DND-41 (cell line): ENCODE data around the gene ATP6V0A1.
"Not testable (repeated sequence)": the region's sequence is repeated elsewhere in the genome, so short reads cannot be mapped to it uniquely, and the experiment has no call there.

Source experiments
- ATAC-seq: fragments of 200-7000 bp; cut with Tn5 transposase; 3 replicates; pipeline ENCODE4 v1.9.1; 2021; ENCODE audit warnings: low read depth; ENCODE audit not compliant: insufficient read depth
- DNase-seq: peaks from one replicate; pipeline ENCODE4 v3.0.0-alpha.2; 2020
- H2AFZ ChIP-seq: 2 replicates; pipeline ENCODE4 v1.6.0; 2012; ENCODE audit warnings: low read depth, low read length
- H3K27ac ChIP-seq: 2 replicates; pipeline ENCODE4 v1.5.1; 2012; ENCODE audit warnings: low read length, inconsistent platforms
- H3K27me3 ChIP-seq: fragments of 200-600 bp; sonication (generic); 2 replicates; pipeline ENCODE4 v1.6.0; 2012; ENCODE audit warnings: low read length, mild to moderate bottlenecking, inconsistent platforms; ENCODE audit not compliant: insufficient read depth, poor library complexity
- H3K36me3 ChIP-seq: 2 replicates; pipeline ENCODE4 v1.5.1; 2012; ENCODE audit warnings: low read length, inconsistent platforms; ENCODE audit not compliant: insufficient read depth
- H3K4me1 ChIP-seq: 2 replicates; pipeline ENCODE4 v1.5.1; 2012; ENCODE audit warnings: mild to moderate bottlenecking, low read length; ENCODE audit not compliant: insufficient read depth
- H3K4me2 ChIP-seq: 2 replicates; pipeline ENCODE4 v1.6.0; 2012; ENCODE audit warnings: mild to moderate bottlenecking, moderate library complexity, low read length, inconsistent platforms; ENCODE audit not compliant: insufficient read depth
- H3K4me3 ChIP-seq, 2 experiments: fragments of 200-600 bp in 1 of 2; shearing (Covaris generic) in 1 of 2; 2 replicates each; pipeline ENCODE4 v1.5.1; 2012 to 2016; ENCODE audit warnings: inconsistent platforms in 2 of 2, low read length in 2 of 2, mild to moderate bottlenecking in 2 of 2, low read depth in 1 of 2, moderate library complexity in 1 of 2
- H3K79me2 ChIP-seq: 2 replicates; pipeline ENCODE4 v1.6.0; 2012; ENCODE audit warnings: low read length, inconsistent platforms; ENCODE audit not compliant: insufficient read depth
- H3K9ac ChIP-seq: 2 replicates; pipeline ENCODE4 v1.6.0; 2012; ENCODE audit warnings: low read depth, mild to moderate bottlenecking, inconsistent platforms, low read length, moderate library complexity
- H3K9me3 ChIP-seq: 2 replicates; pipeline ENCODE4 v1.5.1; 2012; ENCODE audit warnings: low read length, moderate library complexity, mild to moderate bottlenecking, inconsistent platforms; ENCODE audit not compliant: insufficient read depth, severe bottlenecking
- H4K20me1 ChIP-seq: 2 replicates; pipeline ENCODE4 v1.6.0; 2012; ENCODE audit warnings: low read length; ENCODE audit not compliant: insufficient read depth
- CTCF ChIP-seq: IDR thresholded peaks from 2 replicates; pipeline ENCODE4 v1.5.1; 2012; ENCODE audit warnings: borderline replicate concordance, low read length, moderate library complexity, mild to moderate bottlenecking; ENCODE audit not compliant: poor library complexity, severe bottlenecking; ENCODE audit errors: extremely low read depth
- EZH2 ChIP-seq: IDR thresholded peaks from 3 replicates; pipeline ENCODE4 v1.6.1; 2012; ENCODE audit warnings: borderline replicate concordance, low read depth, mild to moderate bottlenecking, moderate library complexity, low read length, inconsistent platforms; ENCODE audit not compliant: severe bottlenecking

The ATP6V0A1 gene

GRCh38 chr17:42453439-42453838 lies 5.2 kb upstream of the ATP6V0A1 start:
- no peak for DNase-seq
- no peaks in the 10 kb centered on the region for H3K36me3 ChIP-seq

GRCh38 chr17:42454987-42455386 lies 3.7 kb upstream of the ATP6V0A1 start:
- not testable (repeated sequence) for H3K27me3 ChIP-seq, H3K27ac ChIP-seq, H3K4me3 ChIP-seq, H3K9me3 ChIP-seq, H2AFZ ChIP-seq, DNase-seq, H3K36me3 ChIP-seq, H3K9ac ChIP-seq, H3K79me2 ChIP-seq, ATAC-seq, H4K20me1 ChIP-seq, H3K4me2 ChIP-seq
- H3K4me1 ChIP-seq: peaks cover 39% of the 10 kb centered on the region

More at GRCh38 chr17:42453439-42453838, 5.2 kb upstream of the ATP6V0A1 start:
- Histone ChIP-seq H3K4me1 (peaks cover 27% of the 10 kb centered on the region), H3K9ac (no peak overlapping the region), H3K79me2 (no peaks in the 10 kb centered on the region), H3K4me3 (no peak overlapping the region), H3K27ac (no peak overlapping the region), H3K4me2 (no peak overlapping the region), H4K20me1 (peaks cover 7% of the 10 kb centered on the region; the same call in 1 of the 2 replicates), H3K27me3 (no peaks in the 10 kb centered on the region), H2AFZ (no peak overlapping the region), H3K9me3 (no peaks in the 10 kb centered on the region)
- TF ChIP-seq EZH2 (no peak), CTCF (no peak)
- no peak for ATAC-seq

- Histone ChIP-seq H3K27me3 (peaks cover 15% of the 10 kb centered on the region), H2AFZ (no peak overlapping the region), H3K4me2 (peak overlapping the region; percentile 23; the same call in 1 of the 2 replicates), H3K9me3 (no peaks in the 10 kb centered on the region), H3K36me3 (no peaks in the 10 kb centered on the region), H3K9ac (no peak overlapping the region), H3K4me3 (no peak overlapping the region), H3K79me2 (no peaks in the 10 kb centered on the region), H4K20me1 (peaks cover 7% of the 10 kb centered on the region; the same call in 1 of the 2 replicates), H3K4me1 (peaks cover 44% of the 10 kb centered on the region), H3K27ac (no peak overlapping the region)
- TF ChIP-seq EZH2 (no peak), CTCF (no peak)
- DNase-seq (peak; percentile 54), ATAC-seq (peak; percentile 83)
Observed at GRCh38 chr17:42456223-42457106, 2.2 kb upstream of the ATP6V0A1 start.

- TF ChIP-seq EZH2 (no peak), CTCF (no peak)
- DNase-seq: no peak
- H3K27me3 ChIP-seq: peaks cover 15% of the 10 kb centered on the region
- H3K9me3 ChIP-seq: no peaks in the 10 kb centered on the region
- H4K20me1 ChIP-seq: peaks cover 7% of the 10 kb centered on the region; the same call in 1 of the 2 replicates
- peaks cover 44% of the 10 kb centered on the region for H3K4me1 ChIP-seq
- H3K9ac ChIP-seq: no peak overlapping the region
- peak overlapping the region; percentile 10; the same call in 1 of the 2 replicates for H3K4me2 ChIP-seq
- H3K36me3 ChIP-seq: no peaks in the 10 kb centered on the region
- no peak overlapping the region for H3K4me3 ChIP-seq
- no peak overlapping the region for H3K27ac ChIP-seq
- ATAC-seq: no peak
- no peaks in the 10 kb centered on the region for H3K79me2 ChIP-seq
- H2AFZ ChIP-seq: no peak overlapping the region
Observed at GRCh38 chr17:42457107-42457792, 1.4 kb upstream of the ATP6V0A1 start.
